Fibroblast of pulmonary artery (primary cell): ENCODE results near the gene TMEM59.
"Not testable (repeated sequence)": the region's sequence is repeated elsewhere in the genome, so short reads cannot be mapped to it uniquely, and the experiment has no call there.

Experiments used
- DNase-seq: peaks from one replicate; pipeline ENCODE4 v3.0.0-alpha.2; 2010; ENCODE audit warnings: low read depth
- H3K4me3 ChIP-seq: replicated peaks from 2 replicates; pipeline ENCODE4 v1.5.1; 2011; ENCODE audit warnings: low read depth, mild to moderate bottlenecking, control low read depth, low read length, moderate library complexity
- CTCF ChIP-seq: IDR thresholded peaks from 2 replicates; pipeline ENCODE4 v1.5.1; 2011; ENCODE audit warnings: mild to moderate bottlenecking, control low read depth, low read length, inconsistent platforms; ENCODE audit errors: missing control alignments

TMEM59 gene

GRCh38 chr1:54052934-54053744 lies at the start of gene TMEM59, which contains the start of gene TCEANC2:
TSS of gene TMEM59 (minus strand) at chr1:54053204. CDS start at chr1:54053188, 16 bp downstream.
TSS of gene TCEANC2 (plus strand) at chr1:54053608. CDS start at chr1:54054423, 815 bp downstream.
- H3K4me3 ChIP-seq = peak within 1 kb of the TSS; percentile 98
- peak; percentile 99 for DNase-seq
- no peak for TF ChIP-seq CTCF

- no peak for DNase-seq
- no peak for TF ChIP-seq CTCF
- H3K4me3 ChIP-seq = no peak overlapping the region
Measured at GRCh38 chr1:54100500-54100899, 47.5 kb upstream of the TMEM59 start.

GRCh38 chr1:54099061-54099610 lies 46.1 kb upstream of the TMEM59 start:
- TF ChIP-seq CTCF = no peak
- H3K4me3 ChIP-seq = no peak overlapping the region
- no peak for DNase-seq

- no peak overlapping the region for H3K4me3 ChIP-seq
- no peak for TF ChIP-seq CTCF
- DNase-seq = no peak
Measured at GRCh38 chr1:54096877-54097240, 43.9 kb upstream of the TMEM59 start.

- H3K4me3 ChIP-seq = no peak overlapping the region
- no peak for DNase-seq
- TF ChIP-seq CTCF = no peak
Measured at GRCh38 chr1:54096227-54096876, 43.3 kb upstream of the TMEM59 start.

GRCh38 chr1:54095546-54096226 lies 42.7 kb upstream of the TMEM59 start:
- H3K4me3 ChIP-seq = no peak overlapping the region
- no peak for TF ChIP-seq CTCF
- no peak for DNase-seq

GRCh38 chr1:54094730-54095105 lies 41.7 kb upstream of the TMEM59 start:
- H3K4me3 ChIP-seq, DNase-seq: not testable (repeated sequence)
